Esophagus muscularis mucosa (tissue), 3 donors: ENCODE results near the gene INPP4B.
"Not testable (repeated sequence)": the region's sequence is repeated elsewhere in the genome, so short reads cannot be mapped to it uniquely, and the experiment has no call there.

ENCODE experiments used
- CTCF ChIP-seq, 3 experiments: fragments of 200-600 bp in 2 of 3; fragments of 450-650 bp in 1 of 3; sonication (generic) in 2 of 3; IDR thresholded peaks; one replicate each; pipeline ENCODE4 v1.5.1; 2017 to 2019; ENCODE audit warnings: antibody characterized with exemption in 3 of 3, mild to moderate bottlenecking in 2 of 3, moderate library complexity in 1 of 3
- POLR2A ChIP-seq: fragments of 450-650 bp; IDR thresholded peaks from one replicate; pipeline ENCODE4 v1.6.1; 2017; ENCODE audit warnings: antibody characterized with exemption, moderate library complexity, mild to moderate bottlenecking, low read depth

GRCh38 chr4:142068304-142068703, 777.8 kb downstream of the INPP4B start:
- TF ChIP-seq CTCF (IDR thresholded peaks at IDR 0.05); POLR2A: not testable (repeated sequence)
